ENCODE results near the gene ANKRD61.

DNA sequence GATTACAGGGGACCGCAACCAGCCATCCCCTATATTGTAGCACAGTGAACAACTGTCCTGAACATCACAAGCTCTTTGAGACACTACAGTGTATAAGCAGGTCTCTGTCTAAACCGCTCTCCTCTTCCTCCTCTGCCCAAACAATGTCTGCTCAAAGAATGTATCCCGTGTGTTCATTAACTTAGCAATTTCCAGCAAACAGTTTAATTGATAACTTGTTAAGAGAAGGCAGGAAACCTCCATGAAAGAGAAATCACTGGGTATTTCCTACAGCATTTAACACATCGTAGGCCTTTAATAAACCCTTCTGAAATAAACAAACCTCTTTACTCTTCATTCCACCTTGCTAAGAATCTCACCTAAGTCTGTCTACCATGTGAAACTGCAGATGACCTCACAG is 23.8 kb upstream of the ANKRD61 start:
- TF ChIP-seq, protein P1, sequence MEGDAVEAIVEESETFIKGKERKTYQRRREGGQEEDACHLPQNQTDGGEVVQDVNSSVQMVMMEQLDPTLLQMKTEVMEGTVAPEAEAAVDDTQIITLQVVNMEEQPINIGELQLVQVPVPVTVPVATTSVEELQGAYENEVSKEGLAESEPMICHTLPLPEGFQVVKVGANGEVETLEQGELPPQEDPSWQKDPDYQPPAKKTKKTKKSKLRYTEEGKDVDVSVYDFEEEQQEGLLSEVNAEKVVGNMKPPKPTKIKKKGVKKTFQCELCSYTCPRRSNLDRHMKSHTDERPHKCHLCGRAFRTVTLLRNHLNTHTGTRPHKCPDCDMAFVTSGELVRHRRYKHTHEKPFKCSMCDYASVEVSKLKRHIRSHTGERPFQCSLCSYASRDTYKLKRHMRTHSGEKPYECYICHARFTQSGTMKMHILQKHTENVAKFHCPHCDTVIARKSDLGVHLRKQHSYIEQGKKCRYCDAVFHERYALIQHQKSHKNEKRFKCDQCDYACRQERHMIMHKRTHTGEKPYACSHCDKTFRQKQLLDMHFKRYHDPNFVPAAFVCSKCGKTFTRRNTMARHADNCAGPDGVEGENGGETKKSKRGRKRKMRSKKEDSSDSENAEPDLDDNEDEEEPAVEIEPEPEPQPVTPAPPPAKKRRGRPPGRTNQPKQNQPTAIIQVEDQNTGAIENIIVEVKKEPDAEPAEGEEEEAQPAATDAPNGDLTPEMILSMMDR (IDR thresholded peaks at IDR 0.05; ENCODE audit: low read depth, low read length, poor library complexity, severe bottlenecking): no peak
- no peak for TF ChIP-seq EZH2phosphoT487 (IDR thresholded peaks at IDR 0.05; ENCODE audit: borderline replicate concordance, low read length)

All from DOHH2 (cell line).